HepG2 (cell line): Measurements from ENCODE around the gene PLA2R1. TPM values are rescaled to one million over a fixed set of nuclear protein-coding genes. Genes with fewer than 3 reads are reported as not detected.

Source experiments
- CTCF ChIP-seq: sonication (generic); formaldehyde crosslinking; IDR thresholded peaks from 2 replicates; pipeline ENCODE4 v1.5.0; 2020; ENCODE audit warnings: mild to moderate bottlenecking, missing genetic modification reagents, moderate library complexity
- DR1 ChIP-seq: sonication (generic); formaldehyde crosslinking; IDR thresholded peaks from 2 replicates; pipeline ENCODE4 v1.8.0; 2021; ENCODE audit warnings: mild to moderate bottlenecking, missing genetic modification reagents, inconsistent platforms
- HES4 ChIP-seq: sonication (generic); formaldehyde crosslinking; IDR thresholded peaks from 2 replicates; pipeline ENCODE4 v1.9.0; 2021; ENCODE audit warnings: mild to moderate bottlenecking, missing genetic modification reagents, borderline replicate concordance
- HIVEP1 ChIP-seq: sonication (generic); formaldehyde crosslinking; IDR thresholded peaks from 2 replicates; pipeline ENCODE4 v1.4.0; 2020; ENCODE audit warnings: mild to moderate bottlenecking, missing genetic modification reagents
- HMG20A ChIP-seq: IDR thresholded peaks from 2 replicates; pipeline ENCODE4 v1.6.1; 2016; ENCODE audit warnings: borderline replicate concordance
- NCOA2 ChIP-seq: sonication (generic); formaldehyde crosslinking; IDR thresholded peaks from 2 replicates; pipeline ENCODE4 v1.8.0; 2022; ENCODE audit warnings: inconsistent platforms
- NFAT5 ChIP-seq: sonication (generic); formaldehyde crosslinking; IDR thresholded peaks from 2 replicates; pipeline ENCODE4 v1.4.0; 2020; ENCODE audit warnings: missing genetic modification reagents
- NRL ChIP-seq: sonication (generic); formaldehyde crosslinking; IDR thresholded peaks from 2 replicates; pipeline ENCODE4 v1.5.0; 2020; ENCODE audit warnings: missing genetic modification reagents, mild to moderate bottlenecking, moderate library complexity, borderline replicate concordance
- SP5 ChIP-seq: IDR thresholded peaks from 2 replicates; pipeline ENCODE4 v1.6.1; 2016; ENCODE audit warnings: low read depth, borderline replicate concordance
- SRSF1 ChIP-seq: fragments of 200-400 bp; formaldehyde crosslinking; optimal IDR thresholded peaks from 2 replicates; pipeline ENCODE3; 2017; ENCODE audit warnings: mild to moderate bottlenecking, low read depth, low read length, moderate library complexity
- TBX3 ChIP-seq: fragments of 450-650 bp; IDR thresholded peaks from 2 replicates; pipeline ENCODE4 v1.6.1; 2017; ENCODE audit warnings: antibody characterized with exemption, mild to moderate bottlenecking, inconsistent platforms, borderline replicate concordance
- ZBTB20 ChIP-seq: sonication (generic); formaldehyde crosslinking; IDR thresholded peaks from 2 replicates; pipeline ENCODE4 v1.8.1; 2023; ENCODE audit warnings: missing genetic modification reagents, low read depth, mild to moderate bottlenecking, borderline replicate concordance
- ZKSCAN1 ChIP-seq: fragments of 150-350 bp; IDR thresholded peaks from 2 replicates; pipeline ENCODE4 v1.6.1; 2014; ENCODE audit warnings: low read length
- ZMAT3 ChIP-seq: sonication (generic); formaldehyde crosslinking; conservative IDR thresholded peaks from 2 replicates; pipeline ENCODE4 v1.7.0; 2021; ENCODE audit warnings: missing genetic modification reagents
- ZNF10 ChIP-seq: sonication (generic); formaldehyde crosslinking; IDR thresholded peaks from 2 replicates; pipeline ENCODE4 v1.4.0; 2020; ENCODE audit warnings: mild to moderate bottlenecking, low read depth, missing genetic modification reagents, borderline replicate concordance
- ZNF138 ChIP-seq: sonication (generic); formaldehyde crosslinking; IDR thresholded peaks from 2 replicates; pipeline ENCODE4 v1.5.0; 2020; ENCODE audit warnings: mild to moderate bottlenecking, low read depth, missing genetic modification reagents
- ZNF205 ChIP-seq: IDR thresholded peaks from 2 replicates; pipeline ENCODE4 v1.6.1; 2018; ENCODE audit warnings: missing biosample characterization, missing genetic modification reagents
- ZNF230 ChIP-seq: sonication (generic); formaldehyde crosslinking; IDR thresholded peaks from 2 replicates; pipeline ENCODE4 v1.4.0; 2020; ENCODE audit warnings: mild to moderate bottlenecking, missing genetic modification reagents
- ZNF451 ChIP-seq: sonication (generic); formaldehyde crosslinking; IDR thresholded peaks from 2 replicates; pipeline ENCODE4 v1.5.0; 2020; ENCODE audit warnings: mild to moderate bottlenecking, missing genetic modification reagents
- ZNF597 ChIP-seq: sonication (generic); formaldehyde crosslinking; IDR thresholded peaks from 2 replicates; pipeline ENCODE4 v1.5.0; 2020; ENCODE audit warnings: missing genetic modification reagents
- ZNF75D ChIP-seq: sonication (generic); formaldehyde crosslinking; IDR thresholded peaks from 2 replicates; pipeline ENCODE4 v1.8.1; 2023; ENCODE audit warnings: missing genetic modification reagents, mild to moderate bottlenecking, borderline replicate concordance
- polyA plus RNA-seq, 8 experiments: library from polyadenylated mRNA; depleted of rRNA in 3 of 8; stranded (reverse) in 7 of 8; unstranded in 1 of 8; fragments of >200 nt; fragmentation: Illumina TruSeq in 4 of 8; extraction: Trizol in 4 of 8; gene quantifications; 2 replicates each; pipeline versions ENCODE4 v1.2.1 to v1.2.3, GENCODE V29; 2011 to 2016; ENCODE audit warnings: low read depth in 4 of 8, missing spikeins in 1 of 8, mixed read lengths in 1 of 8; ENCODE audit not compliant: insufficient read depth in 1 of 8
- total RNA-seq, 5 experiments: library from RNA; depleted of rRNA; stranded (reverse); fragments of >200 nt; fragmentation: Illumina TruSeq; extraction: Trizol; gene quantifications; 2 replicates each; pipeline ENCODE4 v1.2.3, GENCODE V29; 2016; ENCODE audit warnings: low read depth in 1 of 5

The PLA2R1 gene
- total and polyA plus RNA-seq, 2 of the 13 experiments (the other 11 are each of a cell fraction or from before 2014, with no cell fraction given) = not detected

- TF ChIP-seq ZNF75D (no peak), TBX3 (peak; percentile 38; the same call in 1 of the 2 replicates), ZMAT3 (no peak), ZBTB20 (no peak), ZNF10 (CRISPR knock-in tag) (no peak), HIVEP1 (0 out of 2 replicates have a peak, but pooled peaks have one; percentile 55), ZNF138 (no peak), DR1 (CRISPR knock-in tag) (no peak), SRSF1 (no peak), ZKSCAN1 (no peak), ZNF597 (CRISPR knock-in tag) (no peak), NCOA2 (CRISPR knock-in tag) (peak; percentile 70), ZNF205 (CRISPR knock-in tag) (0 out of 2 replicates have a peak, but pooled peaks have one; percentile 40), ZNF230 (CRISPR knock-in tag) (no peak), HES4 (CRISPR knock-in tag) (no peak), HMG20A (CRISPR knock-in tag) (peak; percentile 77), CTCF (CRISPR knock-in tag) (no peak), NFAT5 (CRISPR knock-in tag) (no peak), NRL (CRISPR knock-in tag) (no peak), SP5 (peak; percentile 86), ZNF451 (CRISPR knock-in tag) (no peak)
Observed at GRCh38 chr2:159905926-159906714, 156.3 kb downstream of the PLA2R1 start (continued).
